Measurements from ENCODE around the gene FRMD6.

- TF ChIP-seq CTCF (IDR thresholded peaks at IDR 0.05): no peak
- no peak for TF ChIP-seq POLR2A (IDR thresholded peaks at IDR 0.05)
- TF ChIP-seq EP300 (IDR thresholded peaks at IDR 0.05): no peak
These were observed 48.2 kb upstream of the FRMD6 start for GRCh38 chr14:51603495-51603894.

Data from ovary (tissue), 3 donors.